ENCODE measurements around the gene BHMT. TPM values are rescaled to one million over a fixed set of nuclear protein-coding genes. Genes with fewer than 3 reads are reported as not detected.

The BHMT gene
- total RNA-seq, 4 donors from 2014 or later = 0.83 TPM; not detected in 3

DNA sequence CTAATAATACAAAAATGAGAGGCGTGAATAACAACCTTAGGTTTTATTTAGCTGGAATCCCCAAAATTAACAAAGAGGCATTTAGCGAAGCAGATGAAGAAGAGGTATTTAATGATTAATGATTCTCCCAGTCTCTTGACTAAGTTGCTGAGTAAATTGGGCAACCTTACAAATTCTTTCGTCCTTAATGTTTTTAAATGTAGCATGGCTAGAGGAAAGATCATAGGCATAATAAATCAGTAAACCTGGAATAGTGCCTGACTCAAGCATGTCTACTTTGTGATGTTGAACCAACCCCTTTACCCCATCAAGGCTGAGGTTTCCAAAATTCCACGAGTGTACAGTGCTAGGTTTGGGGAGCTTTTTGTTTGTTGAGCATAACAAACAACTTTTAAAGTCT lies 7.9 kb downstream of the BHMT start:
- intact Hi-C loops (cut with DNase I; ENCODE audit: low total_unique reads) = loop anchor here (10.0 kb wide), 1 partner anchor 95 kb away; no protein-coding TSS in a partner anchor
- DNase-seq (ENCODE audit: low spot score in 2 of 2) = no peak
- WGBS, 2 donors = 79% methylated on average over 4 of the region's 4 CpGs
- no peak for TF ChIP-seq POLR2A (IDR thresholded peaks at IDR 0.05)
- no peak for TF ChIP-seq CTCF (IDR thresholded peaks at IDR 0.05)
- no peak overlapping the region for H3K4me3 ChIP-seq (ENCODE audit: low read depth, poor library complexity, severe bottlenecking)

DNA sequence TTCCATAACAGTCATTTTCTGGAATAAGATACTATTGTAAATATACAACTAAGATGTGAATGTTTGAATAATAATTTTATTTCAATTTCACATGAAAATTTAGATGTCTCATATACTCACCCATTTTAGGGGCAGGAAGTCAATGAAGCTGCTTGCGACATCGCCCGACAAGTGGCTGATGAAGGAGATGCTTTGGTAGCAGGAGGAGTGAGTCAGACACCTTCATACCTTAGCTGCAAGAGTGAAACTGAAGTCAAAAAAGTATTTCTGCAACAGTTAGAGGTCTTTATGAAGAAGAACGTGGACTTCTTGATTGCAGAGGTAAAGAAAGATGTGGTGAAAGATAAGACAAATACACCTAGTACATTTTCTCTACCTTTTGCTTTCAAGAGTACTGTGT lies 8.6 kb downstream of the BHMT start:
- no peak for TF ChIP-seq CTCF (IDR thresholded peaks at IDR 0.05)
- TF ChIP-seq POLR2A (IDR thresholded peaks at IDR 0.05) = no peak
- WGBS, 2 donors = 86 to 91% methylated on average over 4 of the region's 4 CpGs
- no peak for DNase-seq (ENCODE audit: low spot score in 2 of 2)
- H3K4me3 ChIP-seq (ENCODE audit: low read depth, poor library complexity, severe bottlenecking) = no peak overlapping the region
- intact Hi-C loops (cut with DNase I; ENCODE audit: low total_unique reads) = no loop called here

DNA sequence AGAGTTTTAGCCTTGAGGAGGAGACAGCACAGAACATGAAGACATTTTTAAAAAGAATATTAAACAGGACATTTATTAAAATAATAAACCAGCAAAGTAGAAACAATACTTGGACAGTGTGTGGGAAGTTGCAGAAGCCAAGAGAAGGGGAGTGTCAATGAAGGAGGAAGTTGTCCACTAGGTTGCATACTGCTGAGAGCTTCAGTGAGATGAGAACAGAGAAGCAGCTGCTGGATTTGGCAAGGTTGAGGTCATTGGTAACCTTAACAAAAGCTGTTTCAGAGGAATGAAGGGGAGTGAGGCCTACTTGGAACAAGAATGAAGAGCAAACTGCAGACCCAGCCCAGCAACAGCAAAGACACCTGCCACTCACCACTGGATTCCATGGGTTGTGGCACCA lies 11.4 kb downstream of the BHMT start:
- intact Hi-C loops (cut with DNase I; ENCODE audit: low total_unique reads) = no loop called here
- no peak for TF ChIP-seq CTCF (IDR thresholded peaks at IDR 0.05)
- no peak for TF ChIP-seq POLR2A (IDR thresholded peaks at IDR 0.05)

GRCh38 chr5:79124607-79125006 lies 13.0 kb downstream of the BHMT start:
- DNase-seq (ENCODE audit: low spot score in 2 of 2) = no peak
- 72 to 74% methylated on average over 1 of the region's 1 CpG for WGBS, 2 donors
- intact Hi-C loops (cut with DNase I; ENCODE audit: low total_unique reads) = no loop called here
- TF ChIP-seq POLR2A (IDR thresholded peaks at IDR 0.05) = no peak
- TF ChIP-seq CTCF (IDR thresholded peaks at IDR 0.05) = no peak
- H3K4me3 ChIP-seq (ENCODE audit: low read depth, poor library complexity, severe bottlenecking) = no peak overlapping the region

More for the DNA sequence above, 11.4 kb downstream of the BHMT start:
- no peak for DNase-seq (ENCODE audit: low spot score in 2 of 2)
- H3K4me3 ChIP-seq (ENCODE audit: low read depth, poor library complexity, severe bottlenecking) = no peak overlapping the region

DNA sequence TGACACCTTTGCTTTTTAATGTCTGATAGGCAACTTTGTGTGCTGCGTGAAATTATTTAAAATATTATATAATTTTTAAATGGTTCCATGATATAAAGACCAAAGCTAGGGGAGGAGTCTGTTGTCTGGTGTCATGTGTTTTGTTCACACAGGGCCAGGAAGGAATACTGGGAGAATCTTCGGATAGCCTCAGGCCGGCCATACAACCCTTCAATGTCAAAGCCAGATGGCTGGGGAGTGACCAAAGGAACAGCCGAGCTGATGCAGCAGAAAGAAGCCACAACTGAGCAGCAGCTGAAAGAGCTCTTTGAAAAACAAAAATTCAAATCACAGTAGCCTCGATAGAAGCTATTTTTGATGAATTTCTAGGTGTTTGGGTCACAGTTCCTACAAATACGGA lies 19.2 kb downstream of the BHMT start:
- intact Hi-C loops (cut with DNase I; ENCODE audit: low total_unique reads) = loop anchor here (10.0 kb wide), 1 partner anchor 334 kb away; no protein-coding TSS in a partner anchor
- no peak for DNase-seq (ENCODE audit: low spot score in 2 of 2)
- no peak for TF ChIP-seq POLR2A (IDR thresholded peaks at IDR 0.05)
- TF ChIP-seq CTCF (IDR thresholded peaks at IDR 0.05) = no peak
- H3K4me3 ChIP-seq (ENCODE audit: low read depth, poor library complexity, severe bottlenecking) = no peak overlapping the region
- 72 to 76% methylated on average over 6 of the region's 6 CpGs for WGBS, 2 donors

DNA sequence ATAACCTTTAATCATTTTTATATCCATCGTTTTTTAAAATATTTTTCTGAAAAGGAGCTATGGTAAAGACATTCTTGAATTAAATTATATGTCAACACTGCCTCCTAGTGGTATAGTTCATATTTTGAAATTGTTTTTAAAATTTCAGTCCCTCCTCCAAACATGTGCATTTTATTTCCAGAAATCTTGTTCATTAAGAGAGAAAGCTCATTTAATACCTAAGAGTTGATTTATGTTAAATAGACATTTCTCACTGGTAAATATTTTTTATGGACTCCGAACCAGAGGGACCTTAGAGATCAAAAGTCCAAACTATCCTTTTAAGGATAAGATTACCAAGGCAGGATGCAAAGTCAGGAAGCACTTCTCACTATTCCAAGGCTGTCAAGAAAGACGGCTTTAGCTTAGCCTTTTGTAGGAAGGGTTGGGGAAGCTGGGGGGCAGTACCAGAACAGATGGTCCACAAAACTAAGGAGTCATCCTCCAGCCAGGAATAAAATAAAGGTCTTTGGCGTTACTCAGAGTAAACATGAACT lies 21.6 kb downstream of the BHMT start:
- TF ChIP-seq POLR2A (IDR thresholded peaks at IDR 0.05) (no peak), CTCF (IDR thresholded peaks at IDR 0.05) (no peak)
- intact Hi-C loops (cut with DNase I; ENCODE audit: low total_unique reads) = loop anchor here (10.0 kb wide), 1 partner anchor 332 kb away; no protein-coding TSS in a partner anchor
- WGBS, 2 donors = 6 to 8% methylated on average over 4 of the region's 4 CpGs
- no peak overlapping the region for H3K4me3 ChIP-seq (ENCODE audit: low read depth, poor library complexity, severe bottlenecking)
- DNase-seq (ENCODE audit: low spot score in 2 of 2) = no peak

Data from lower leg skin (tissue), 4 donors.